SW 1271 (cell line): ENCODE results near the gene RUNX1.
A peak's percentile ranks its signal among the peaks of the same experiment; 100 is the strongest.

ENCODE experiments used
- DNase-seq, 2 experiments: peaks; one replicate each; lab custom pipeline; 2025; lab: John Stamatoyannopoulos, UW

Gene RUNX1

GRCh38 chr21:35059742-35060141 is 10.6 kb upstream of the RUNX1 start:
- no peak for DNase-seq

- DNase-seq: no peak
Measured at GRCh38 chr21:35058058-35058457, 9.0 kb upstream of the RUNX1 start.

- no peak for DNase-seq
Measured at GRCh38 chr21:35057428-35057827, 8.3 kb upstream of the RUNX1 start.

GRCh38 chr21:35053356-35054096 is 4.4 kb upstream of the RUNX1 start:
- no peak for DNase-seq

- DNase-seq: no peak
Measured at GRCh38 chr21:35052801-35053200, 3.7 kb upstream of the RUNX1 start.

- DNase-seq: no peak
Measured at GRCh38 chr21:35051287-35051818, 2.3 kb upstream of the RUNX1 start.

- no peak for DNase-seq
Measured at GRCh38 chr21:35050348-35051286, 1.5 kb upstream of the RUNX1 start.

- DNase-seq: peak in 1 of 2 experiments; percentile 46
Measured at GRCh38 chr21:35048183-35048601, 910 bp downstream of the RUNX1 start.

- no peak for DNase-seq
Measured at GRCh38 chr21:35046880-35047229, 2.2 kb downstream of the RUNX1 start.

GRCh38 chr21:35046263-35046624 is 2.9 kb downstream of the RUNX1 start:
- DNase-seq: no peak

GRCh38 chr21:35045542-35046262 is 3.4 kb downstream of the RUNX1 start:
- DNase-seq: no peak

GRCh38 chr21:35044770-35045541 is 4.1 kb downstream of the RUNX1 start:
- DNase-seq: no peak

- DNase-seq: no peak
Measured at GRCh38 chr21:35044128-35044527, 5.0 kb downstream of the RUNX1 start.

- DNase-seq: no peak
Measured at GRCh38 chr21:35043549-35043948, 5.6 kb downstream of the RUNX1 start.

GRCh38 chr21:35042836-35043235 is 6.3 kb downstream of the RUNX1 start:
- no peak for DNase-seq

GRCh38 chr21:35041881-35042280 is 7.2 kb downstream of the RUNX1 start:
- DNase-seq: no peak

GRCh38 chr21:35041122-35041521 is 8.0 kb downstream of the RUNX1 start:
- no peak for DNase-seq

GRCh38 chr21:35039595-35040289 is 9.4 kb downstream of the RUNX1 start:
- DNase-seq: no peak

- DNase-seq: no peak
Measured at GRCh38 chr21:35038772-35039319, 10.3 kb downstream of the RUNX1 start.

- no peak for DNase-seq
Measured at GRCh38 chr21:35037384-35037765, 11.7 kb downstream of the RUNX1 start.
